RPMI8226 (cell line): ENCODE measurements around the gene ZBTB20.

Source experiments
- DNase-seq: peaks from one replicate; pipeline ENCODE4 v3.0.0-alpha.2; 2015

ZBTB20 gene

GRCh38 chr3:114746502-114746901, 400.6 kb downstream of the ZBTB20 start:
- DNase-seq, result no peak

GRCh38 chr3:114745322-114746240, 401.5 kb downstream of the ZBTB20 start:
- DNase-seq, result no peak

- DNase-seq, result no peak
Measured at GRCh38 chr3:114743746-114744485, 403.2 kb downstream of the ZBTB20 start.

- DNase-seq, result no peak
Measured at GRCh38 chr3:114741066-114741465, 406.0 kb downstream of the ZBTB20 start.

- DNase-seq, result no peak
Measured at GRCh38 chr3:114739627-114740026, 407.5 kb downstream of the ZBTB20 start.

- no peak for DNase-seq
Measured at GRCh38 chr3:114732353-114732752, 414.7 kb downstream of the ZBTB20 start.

GRCh38 chr3:114730397-114730796, 416.7 kb downstream of the ZBTB20 start:
- no peak for DNase-seq

- DNase-seq, result no peak
Measured at GRCh38 chr3:114727373-114727772, 419.7 kb downstream of the ZBTB20 start.

GRCh38 chr3:114725966-114726365, 421.1 kb downstream of the ZBTB20 start:
- no peak for DNase-seq

- no peak for DNase-seq
Measured at GRCh38 chr3:114722530-114722929, 424.6 kb downstream of the ZBTB20 start.

GRCh38 chr3:114721864-114722263, 425.2 kb downstream of the ZBTB20 start:
- DNase-seq, result no peak

GRCh38 chr3:114721209-114721608, 425.9 kb downstream of the ZBTB20 start:
- no peak for DNase-seq

- DNase-seq, result no peak
Measured at GRCh38 chr3:114718898-114719210, 428.2 kb downstream of the ZBTB20 start.

GRCh38 chr3:114718071-114718897, 428.8 kb downstream of the ZBTB20 start:
- DNase-seq, result no peak

GRCh38 chr3:114716916-114717315, 430.2 kb downstream of the ZBTB20 start:
- no peak for DNase-seq

GRCh38 chr3:114716126-114716525, 431.0 kb downstream of the ZBTB20 start:
- no peak for DNase-seq

- DNase-seq, result no peak
Measured at GRCh38 chr3:114714957-114715460, 432.1 kb downstream of the ZBTB20 start.

GRCh38 chr3:114714237-114714636, 432.9 kb downstream of the ZBTB20 start:
- DNase-seq, result no peak

- no peak for DNase-seq
Measured at GRCh38 chr3:114712728-114713492, 434.2 kb downstream of the ZBTB20 start.

GRCh38 chr3:114711321-114711886, 435.7 kb downstream of the ZBTB20 start:
- DNase-seq, result no peak

- no peak for DNase-seq
Measured at GRCh38 chr3:114709102-114709501, 438.0 kb downstream of the ZBTB20 start.
